GM18502 (cell line): ENCODE measurements around the gene ANKZF1.

Source experiments
- ATAC-seq: cut with Tn5 transposase; IDR thresholded peaks from one replicate; pipeline ENCODE4 v1.9.1; 2021; ENCODE audit warnings: mild to moderate bottlenecking; ENCODE audit not compliant: unreplicated experiment, poor library complexity

ANKZF1 gene

DNA sequence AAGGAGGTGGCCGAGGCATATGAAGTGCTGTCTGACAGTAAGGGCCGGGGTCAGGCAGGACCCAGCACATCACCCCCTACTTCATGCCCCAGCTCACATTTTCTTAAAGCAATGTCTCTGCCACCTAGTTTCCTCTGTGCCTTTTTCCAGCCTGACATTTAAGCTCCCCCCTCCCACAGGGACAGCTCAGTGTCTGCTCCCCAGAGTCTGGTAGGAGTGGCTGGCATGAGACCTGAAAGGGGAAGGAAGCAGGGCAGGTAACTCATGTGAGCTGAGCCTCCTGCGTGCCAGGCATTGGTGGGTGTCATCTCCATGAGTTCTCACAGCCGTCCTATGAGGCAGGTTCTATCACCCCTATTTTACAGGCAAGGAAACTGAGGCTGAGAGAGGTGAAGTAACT lies 51.0 kb downstream of the ANKZF1 start:
- ATAC-seq: no peak

DNA sequence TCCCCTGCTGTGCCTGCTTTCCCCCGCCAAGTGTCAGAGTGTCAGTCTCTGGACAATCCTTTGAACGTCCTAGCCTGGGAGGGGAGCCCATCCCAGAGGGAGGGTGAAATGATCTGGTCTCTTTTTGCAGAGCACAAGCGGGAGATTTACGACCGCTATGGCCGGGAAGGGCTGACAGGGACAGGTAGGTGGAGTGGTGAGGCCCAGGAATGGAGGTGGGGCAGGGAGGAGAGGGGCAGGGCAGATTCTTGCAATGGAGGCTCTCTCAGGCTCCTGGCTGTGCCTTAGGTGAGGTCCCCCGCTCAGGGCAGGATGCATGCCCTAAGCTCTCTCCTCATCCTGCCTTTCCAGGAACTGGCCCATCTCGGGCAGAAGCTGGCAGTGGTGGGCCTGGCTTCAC lies 52.0 kb downstream of the ANKZF1 start:
- ATAC-seq: no peak

DNA sequence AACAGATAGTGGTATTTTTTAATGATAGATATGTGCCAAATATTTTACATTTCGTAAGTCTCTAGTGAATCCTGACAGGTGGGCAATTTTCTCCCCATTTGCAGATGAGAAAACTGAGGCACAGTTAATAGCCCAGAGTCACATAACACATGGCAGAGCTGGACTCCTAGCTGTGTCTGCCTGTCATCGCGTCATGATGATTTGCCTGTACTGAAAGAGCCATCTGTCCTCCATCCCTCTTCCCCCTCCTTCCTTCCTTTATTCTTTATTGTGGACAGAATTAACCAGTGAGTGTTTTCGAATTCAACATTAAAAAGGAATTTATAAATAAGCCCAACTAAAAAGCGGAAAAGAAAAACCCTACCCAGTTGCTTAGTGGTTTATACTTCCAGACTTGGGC lies 52.8 kb downstream of the ANKZF1 start:
- ATAC-seq: no peak

- ATAC-seq: no peak
These were observed 53.5 kb downstream of the ANKZF1 start for GRCh38 chr2:219282943-219283581.

DNA sequence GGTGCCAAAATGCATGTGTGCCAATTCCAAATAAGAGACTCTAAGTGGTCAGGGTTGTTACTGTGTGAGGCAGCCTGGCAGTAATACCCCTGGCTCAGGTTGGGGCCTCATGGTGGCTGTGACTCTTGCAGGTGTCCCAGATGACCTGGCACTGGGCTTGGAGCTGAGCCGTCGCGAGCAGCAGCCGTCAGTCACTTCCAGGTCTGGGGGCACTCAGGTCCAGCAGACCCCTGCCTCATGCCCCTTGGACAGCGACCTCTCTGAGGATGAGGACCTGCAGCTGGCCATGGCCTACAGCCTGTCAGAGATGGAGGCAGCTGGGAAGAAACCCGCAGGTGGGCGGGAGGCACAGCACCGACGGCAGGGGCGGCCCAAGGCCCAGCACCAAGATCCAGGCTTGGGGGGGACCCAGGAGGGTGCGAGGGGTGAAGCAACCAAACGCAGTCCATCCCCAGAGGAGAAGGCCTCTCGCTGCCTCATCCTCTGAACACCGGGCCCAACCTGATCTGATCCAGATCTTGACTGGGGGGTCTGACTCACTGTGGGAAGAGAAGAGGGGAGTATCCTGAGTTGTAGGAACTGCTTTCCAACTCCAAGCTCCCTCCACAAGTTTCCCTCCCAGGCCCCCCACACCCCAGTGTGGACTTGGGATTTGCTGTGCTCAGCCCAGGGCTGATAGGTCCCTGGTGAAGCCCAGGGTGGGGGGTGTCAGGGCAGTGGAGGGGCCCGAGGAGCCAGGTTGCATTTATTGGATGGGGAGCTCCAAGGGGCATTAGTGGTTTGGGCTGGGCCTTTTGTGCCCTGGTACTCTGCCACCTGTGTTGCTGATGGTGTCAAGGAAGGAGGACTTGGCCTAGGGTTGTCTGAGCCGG lies 55.1 kb downstream of the ANKZF1 start:
- no peak for ATAC-seq

DNA sequence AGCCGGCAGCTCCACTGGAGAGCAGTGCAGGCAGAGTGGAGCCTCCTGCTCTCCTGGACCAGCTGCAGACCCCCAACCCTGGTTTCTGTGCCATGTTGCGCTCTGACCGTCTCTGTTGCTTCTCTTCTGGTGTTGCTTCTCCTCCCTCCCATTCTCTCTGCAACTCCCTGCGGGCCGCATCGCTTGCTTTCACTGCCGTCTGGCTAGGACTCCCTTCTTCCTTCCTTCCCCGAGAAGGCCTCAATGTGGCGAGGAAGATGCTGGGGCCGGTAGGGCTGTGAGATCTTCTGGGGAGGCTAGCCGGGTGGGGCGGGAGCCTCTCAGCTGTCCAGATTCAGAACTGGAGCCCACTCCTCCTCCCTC lies 55.7 kb downstream of the ANKZF1 start:
- ATAC-seq: no peak

- ATAC-seq: no peak
These were observed 56.4 kb downstream of the ANKZF1 start for GRCh38 chr2:219285894-219286425.
